Kidney (tissue), 14 donors: ENCODE results near the gene MRPL44. TPM values are rescaled to one million over a fixed set of nuclear protein-coding genes. Genes with fewer than 3 reads are reported as not detected.

Experiments used
- DNase-seq, 5 donors: peaks; one replicate each; pipeline ENCODE4 v3.0.0-alpha.2; 2013 to 2020
- FAIRE-seq: peaks from 2 replicates; lab custom pipeline; 2012; peaks lifted over from hg19 to GRCh38; lab: Jason Lieb, UNC
- H3K27ac ChIP-seq, 2 donors: one replicate each; pipeline ENCODE4 v1.7.0; 2013; ENCODE audit warnings: low read depth in 2 of 2, low read length in 2 of 2, inconsistent platforms in 1 of 2
- H3K27me3 ChIP-seq: one replicate; pipeline ENCODE4 v1.7.1; 2013; ENCODE audit warnings: low read length, inconsistent platforms; ENCODE audit not compliant: control insufficient read depth, insufficient read depth
- H3K36me3 ChIP-seq, 3 donors: one replicate each; pipeline versions ENCODE4 v1.7.0 to v1.7.1; 2013; ENCODE audit warnings: low read length in 3 of 3, control low read depth in 1 of 3, inconsistent platforms in 1 of 3; ENCODE audit not compliant: insufficient read depth in 3 of 3, control insufficient read depth in 2 of 3
- H3K4me1 ChIP-seq, 3 donors: one replicate each; pipeline versions ENCODE4 v1.7.0 to v1.7.1; 2013; ENCODE audit warnings: low read length in 3 of 3, inconsistent platforms in 1 of 3, low read depth in 1 of 3; ENCODE audit not compliant: control insufficient read depth in 2 of 3, insufficient read depth in 2 of 3
- H3K4me3 ChIP-seq, 3 donors: one replicate each; pipeline versions ENCODE4 v1.7.0 to v1.8.1; 2013; ENCODE audit warnings: low read length in 3 of 3, control low read depth in 1 of 3, inconsistent platforms in 1 of 3
- H3K9ac ChIP-seq, 3 donors: one replicate each; pipeline versions ENCODE4 v1.7.0 to v1.7.1; 2013; ENCODE audit warnings: low read length in 3 of 3, control low read depth in 1 of 3, inconsistent platforms in 1 of 3
- H3K9me3 ChIP-seq, 3 donors: one replicate each; pipeline versions ENCODE4 v1.7.0 to v1.7.1; 2013; ENCODE audit warnings: low read length in 3 of 3, control low read depth in 1 of 3, inconsistent platforms in 1 of 3; ENCODE audit not compliant: control insufficient read depth in 2 of 3, insufficient read depth in 1 of 3
- intact Hi-C: fragments of 100-400 bp; cut with DNase I; formaldehyde crosslinking; loops from one replicate; pipeline ENCODE4 v1.11.1; 2022
- polyA plus RNA-seq: library from polyadenylated mRNA; stranded (reverse); fragments of 350-450 nt; fragmentation: Illumina TruSeq; extraction: RNeasy Lipid Tissue Mini Kit (QIAGEN cat#74804); gene quantifications from one replicate; pipeline ENCODE4 v1.2.3, GENCODE V29; 2014; ENCODE audit warnings: low read depth, low replicate concordance; ENCODE audit not compliant: insufficient read depth
- total RNA-seq: library from RNA; stranded (reverse); fragmentation: NEBNext Ultra II Directional; extraction: Animal tissue kit (Norgen Biotek cat#: 25700); gene quantifications from one replicate; pipeline ENCODE4 v1.2.1, GENCODE V29; 2021
- TF ChIP-seq, protein P1 (sequence below): IDR thresholded peaks from 3 replicates; pipeline ENCODE4 v1.5.1; 2012; ENCODE audit warnings: mild to moderate bottlenecking, moderate library complexity, borderline replicate concordance; ENCODE audit not compliant: insufficient read depth; ENCODE audit errors: extremely low read depth
- donor health status: control.
- donor health status: control.
- donor health status: control.
- donor health status: control.
- donor health status: control.
- donor health status: DM: yes; HTN: yes; CAD: no.
- donor health status: Normal renal cell carcinoma (clear cell type).

The MRPL44 gene
- total and polyA plus RNA-seq, 2 donors from 2014 or later: 24.2 to 52.7 TPM

DNA sequence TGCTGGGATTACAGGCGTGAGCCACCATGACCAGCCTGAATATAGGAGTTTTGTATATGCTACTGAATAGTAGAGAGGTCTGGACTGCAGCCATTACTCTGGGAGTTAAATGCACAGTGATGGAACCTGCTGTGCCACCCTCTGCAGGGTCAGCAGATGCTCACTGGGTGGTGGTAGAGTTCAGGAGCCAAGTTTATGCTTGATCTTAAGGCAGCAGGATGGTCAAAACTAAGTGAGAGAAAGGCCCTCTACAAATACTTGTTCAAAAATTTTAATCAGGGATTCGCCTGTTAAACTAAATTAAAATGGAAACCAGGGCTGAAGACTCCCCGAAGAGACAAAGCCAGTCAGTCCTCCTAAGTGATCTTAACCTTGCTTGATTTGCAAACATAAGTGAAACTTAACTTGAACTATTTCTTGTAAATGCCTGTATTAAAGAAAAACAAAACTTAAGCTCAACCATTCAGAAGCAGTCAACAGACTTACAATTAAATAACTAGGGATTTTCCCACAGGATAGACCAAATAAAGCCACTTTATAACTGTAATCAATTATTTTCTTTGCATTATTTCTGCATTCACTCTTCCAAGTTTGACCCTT, 7.9 kb upstream of the MRPL44 start:
- no peak overlapping the region for H3K27ac ChIP-seq
- H3K4me3 ChIP-seq: no peak overlapping the region
- H3K9me3 ChIP-seq: no peaks in the 10 kb centered on the region
- no peaks in the 10 kb centered on the region for H3K27me3 ChIP-seq
- no peak overlapping the region for H3K9ac ChIP-seq
- no peaks in the 10 kb centered on the region for H3K36me3 ChIP-seq
- no peaks in the 10 kb centered on the region for H3K4me1 ChIP-seq
- TF ChIP-seq, protein P1, sequence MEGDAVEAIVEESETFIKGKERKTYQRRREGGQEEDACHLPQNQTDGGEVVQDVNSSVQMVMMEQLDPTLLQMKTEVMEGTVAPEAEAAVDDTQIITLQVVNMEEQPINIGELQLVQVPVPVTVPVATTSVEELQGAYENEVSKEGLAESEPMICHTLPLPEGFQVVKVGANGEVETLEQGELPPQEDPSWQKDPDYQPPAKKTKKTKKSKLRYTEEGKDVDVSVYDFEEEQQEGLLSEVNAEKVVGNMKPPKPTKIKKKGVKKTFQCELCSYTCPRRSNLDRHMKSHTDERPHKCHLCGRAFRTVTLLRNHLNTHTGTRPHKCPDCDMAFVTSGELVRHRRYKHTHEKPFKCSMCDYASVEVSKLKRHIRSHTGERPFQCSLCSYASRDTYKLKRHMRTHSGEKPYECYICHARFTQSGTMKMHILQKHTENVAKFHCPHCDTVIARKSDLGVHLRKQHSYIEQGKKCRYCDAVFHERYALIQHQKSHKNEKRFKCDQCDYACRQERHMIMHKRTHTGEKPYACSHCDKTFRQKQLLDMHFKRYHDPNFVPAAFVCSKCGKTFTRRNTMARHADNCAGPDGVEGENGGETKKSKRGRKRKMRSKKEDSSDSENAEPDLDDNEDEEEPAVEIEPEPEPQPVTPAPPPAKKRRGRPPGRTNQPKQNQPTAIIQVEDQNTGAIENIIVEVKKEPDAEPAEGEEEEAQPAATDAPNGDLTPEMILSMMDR: no peak
- DNase-seq (no peak), FAIRE-seq (no peak)
- intact Hi-C loops: no loop called here

DNA sequence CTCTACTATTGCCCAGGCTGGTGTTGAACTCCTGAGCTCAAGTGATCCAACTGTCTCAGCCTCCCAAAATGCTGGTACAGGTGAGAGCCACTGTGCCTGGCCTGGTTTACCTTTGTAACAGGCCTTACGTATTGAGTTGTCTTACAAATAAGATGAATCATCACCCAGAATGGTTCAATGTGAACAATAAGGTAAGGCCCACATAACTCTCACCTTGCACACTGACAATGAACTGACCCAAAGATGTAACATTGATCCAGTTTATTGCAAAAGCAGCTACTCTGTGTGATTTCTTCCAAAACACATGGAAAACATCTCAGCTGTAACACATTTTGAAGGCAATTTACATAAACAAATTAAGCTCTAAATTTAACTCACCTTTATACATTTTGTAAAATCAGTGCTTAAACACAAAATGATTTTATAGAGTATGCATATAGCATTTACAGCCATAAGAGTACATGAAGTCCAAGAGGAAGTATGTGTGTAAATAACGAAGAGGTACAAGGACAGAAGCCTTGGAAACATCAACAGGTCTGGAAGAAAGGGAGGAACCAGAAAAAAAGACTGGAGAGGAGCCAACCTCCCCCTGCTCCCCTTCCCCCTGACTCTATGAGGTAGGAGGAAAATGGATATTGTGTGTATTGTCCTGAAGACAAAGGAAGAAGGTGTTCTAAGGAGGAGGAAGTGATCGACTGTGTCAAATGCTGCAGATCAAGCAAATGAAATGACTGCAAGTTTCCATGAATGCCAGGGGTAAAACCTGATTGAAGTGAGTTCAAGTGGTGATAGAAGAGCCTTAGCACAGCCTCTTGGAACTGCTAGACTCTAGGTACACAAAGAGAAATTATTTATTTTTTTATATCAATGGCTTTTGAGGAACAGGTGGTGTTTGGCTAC, 6.6 kb upstream of the MRPL44 start:
- no peaks in the 10 kb centered on the region for H3K4me1 ChIP-seq
- no peak overlapping the region for H3K27ac ChIP-seq
- no peaks in the 10 kb centered on the region for H3K36me3 ChIP-seq
- TF ChIP-seq, protein P1: no peak
- DNase-seq (no peak), FAIRE-seq (no peak)
- H3K9me3 ChIP-seq: no peaks in the 10 kb centered on the region
- intact Hi-C loops: no loop called here
- no peak overlapping the region for H3K9ac ChIP-seq
- H3K27me3 ChIP-seq: no peaks in the 10 kb centered on the region
- no peak overlapping the region for H3K4me3 ChIP-seq

DNA sequence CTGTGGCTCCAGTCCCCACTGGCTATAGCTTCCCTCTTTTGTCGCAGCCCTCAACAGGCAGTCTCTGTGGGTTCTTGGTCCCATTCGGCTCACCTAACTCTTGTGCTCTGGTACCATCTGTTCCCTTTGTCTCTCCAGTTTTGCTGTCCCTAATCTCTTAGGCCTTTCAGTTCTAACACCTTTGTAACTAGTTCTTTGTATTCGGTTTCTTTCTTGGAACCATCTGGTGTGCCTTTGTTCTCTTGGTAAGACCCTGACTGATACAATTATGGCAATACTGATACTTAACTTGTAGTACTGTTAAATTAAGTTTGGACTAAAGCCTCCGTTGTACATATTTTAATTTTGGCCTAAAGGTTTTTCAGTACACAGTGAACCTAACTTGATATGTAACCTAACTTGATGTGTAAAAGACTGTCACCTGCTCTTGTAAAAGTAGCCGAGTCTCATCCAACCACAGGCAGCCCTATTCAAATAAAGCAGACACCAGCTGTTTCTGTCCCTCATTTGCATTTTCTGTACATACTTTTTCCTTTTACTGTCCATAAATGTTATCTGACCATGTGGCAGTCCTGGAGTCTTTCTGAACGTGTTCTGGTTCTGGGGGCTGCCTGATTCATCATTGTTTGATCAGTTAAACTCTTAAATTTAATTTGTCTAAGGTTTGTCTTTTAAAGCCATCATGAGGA, 4.8 kb upstream of the MRPL44 start:
- H3K27ac ChIP-seq: no peak overlapping the region
- no peaks in the 10 kb centered on the region for H3K9me3 ChIP-seq
- no peak for DNase-seq
- no peak overlapping the region for H3K4me3 ChIP-seq
- H3K9ac ChIP-seq: no peak overlapping the region
- H3K27me3 ChIP-seq: no peaks in the 10 kb centered on the region
- H3K4me1 ChIP-seq: peaks cover 0 to 6% (median 0%) of the 10 kb centered on the region in 3 donors
- TF ChIP-seq, protein P1: no peak
- no peak for FAIRE-seq
- H3K36me3 ChIP-seq: no peaks in the 10 kb centered on the region
- intact Hi-C loops: no loop called here
